CD4-positive, alpha-beta T cell treated with Interleukin-15 for 4 hours (primary cell): Measurements from ENCODE around the gene TMEM121B.
"Not testable (repeated sequence)": the region's sequence is repeated elsewhere in the genome, so short reads cannot be mapped to it uniquely, and the experiment has no call there.

Experiments used
- DNase-seq: peaks from one replicate; pipeline ENCODE4 v3.0.0-alpha.2; 2020; ENCODE audit warnings: low spot score

Gene TMEM121B

DNA sequence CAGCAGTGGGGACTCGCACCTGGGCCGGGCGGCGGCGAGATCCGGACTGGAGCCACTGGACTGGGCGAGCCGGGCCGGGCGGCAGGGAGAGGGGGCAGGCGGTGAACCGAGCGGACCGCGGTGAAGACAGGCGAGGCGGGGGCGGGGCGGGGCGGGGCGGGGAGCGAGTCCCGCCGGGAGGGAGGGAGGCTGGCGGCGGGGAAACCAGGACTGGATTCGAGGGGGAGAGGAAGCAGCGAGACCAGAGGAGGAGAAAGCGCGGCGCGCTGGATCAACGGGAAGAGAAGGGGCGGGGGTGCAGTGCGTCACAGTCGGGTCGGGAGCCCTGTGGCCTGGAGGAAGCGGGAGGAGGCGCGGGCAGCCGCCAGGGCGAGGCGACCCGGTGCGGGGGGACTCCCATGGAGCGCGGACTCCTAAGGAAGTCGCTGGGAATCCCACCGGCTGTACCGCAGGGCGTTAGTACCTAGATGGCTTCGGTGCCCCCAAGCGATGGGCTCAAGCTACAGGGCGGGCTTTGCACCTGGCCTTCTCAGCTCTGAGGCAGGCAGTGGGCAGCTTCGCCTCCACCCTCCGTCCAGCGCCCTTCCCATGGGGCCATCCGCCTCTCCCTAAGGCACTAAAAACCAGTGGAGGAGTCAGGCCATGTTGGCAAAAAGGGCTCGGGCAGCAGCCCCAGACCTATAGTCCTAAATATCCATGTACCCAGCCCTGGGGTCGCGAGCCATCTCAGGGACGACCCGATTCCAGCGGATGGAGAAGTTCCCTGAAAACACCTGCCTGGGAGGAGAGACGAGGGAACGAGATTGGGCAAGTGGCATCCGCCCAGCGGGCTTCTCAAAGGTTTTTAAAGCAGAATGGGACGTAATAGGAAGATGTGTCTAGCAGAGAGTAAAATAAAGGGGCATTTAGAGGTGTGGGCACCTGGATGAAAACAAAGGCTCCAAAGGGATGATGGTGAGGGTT, at the start of gene TMEM121B:
TSS of gene TMEM121B (minus strand) at position 128 of the 963 bp plus-strand sequence. CDS start 233 bp downstream, outside the sequence.
- DNase-seq = no peak

DNA sequence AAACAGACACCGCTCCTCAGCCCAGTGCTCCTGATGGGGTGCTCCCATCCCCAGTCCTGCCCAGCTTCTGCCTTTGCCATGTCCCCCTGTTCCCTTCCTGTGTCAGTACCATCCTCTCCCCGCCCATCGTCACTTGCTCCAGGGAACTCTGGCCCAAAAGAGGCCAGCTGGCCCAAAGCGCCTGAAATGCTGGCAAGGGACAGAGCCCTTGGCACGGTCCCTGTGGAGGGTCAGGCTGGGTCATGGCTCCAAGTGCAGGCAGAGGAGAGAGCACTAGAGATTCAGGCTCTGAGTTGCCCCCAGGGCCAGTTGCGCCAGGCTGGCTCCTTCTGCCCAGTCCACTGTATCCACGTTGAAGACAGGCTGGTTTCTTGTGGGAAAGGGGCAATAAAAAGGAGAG, 46.3 kb upstream of the TMEM121B start:
- DNase-seq = no peak

DNA sequence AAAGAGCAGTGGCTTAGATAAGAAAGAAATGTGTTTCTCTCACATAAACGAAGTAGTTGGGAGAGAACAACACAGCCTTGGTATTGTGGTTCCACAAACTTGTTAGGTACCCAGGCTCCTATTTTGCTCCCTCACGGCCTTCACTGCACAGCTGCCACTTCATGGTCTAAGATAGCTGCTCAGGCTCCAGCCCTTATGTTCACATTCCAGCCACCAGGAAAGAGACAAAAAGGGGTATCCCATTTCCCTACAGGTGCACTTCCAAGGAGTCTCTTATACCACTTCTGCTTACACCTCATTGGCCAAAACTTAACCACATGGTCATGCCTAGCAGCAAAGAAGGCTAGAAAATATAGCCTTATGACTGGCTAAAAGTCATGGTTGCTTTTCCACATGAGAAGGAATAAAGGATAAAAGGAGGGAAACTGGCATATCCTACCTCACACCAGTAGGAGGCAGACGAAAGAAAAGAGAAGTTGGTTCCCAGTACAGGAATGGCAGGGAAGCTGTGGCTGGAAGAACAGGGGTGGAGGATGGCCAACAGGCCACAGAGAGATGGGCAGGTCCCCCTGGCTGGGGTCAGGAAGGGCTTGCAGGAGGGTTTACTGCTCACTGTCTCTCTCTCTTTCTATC, 43.3 kb upstream of the TMEM121B start:
- no peak for DNase-seq

DNA sequence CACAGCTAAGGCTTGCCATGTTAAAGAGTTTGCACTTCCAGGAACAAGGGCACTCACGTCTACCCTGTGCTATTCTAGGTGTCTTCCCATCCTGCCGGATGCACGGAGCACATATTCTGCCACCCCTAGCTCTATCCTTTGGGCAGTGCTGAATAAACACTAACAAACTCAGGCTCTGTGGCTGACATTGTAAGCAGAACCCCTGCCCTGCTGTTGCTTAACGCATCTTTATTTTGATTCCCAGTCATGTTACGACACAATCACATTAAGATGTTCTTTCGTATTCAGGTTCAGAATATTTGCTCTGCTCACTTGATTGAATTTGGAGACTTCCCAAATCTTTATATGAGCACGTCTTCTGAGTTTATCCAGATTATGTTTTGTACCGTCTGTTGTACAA, 41.6 kb upstream of the TMEM121B start:
- DNase-seq = no peak

DNA sequence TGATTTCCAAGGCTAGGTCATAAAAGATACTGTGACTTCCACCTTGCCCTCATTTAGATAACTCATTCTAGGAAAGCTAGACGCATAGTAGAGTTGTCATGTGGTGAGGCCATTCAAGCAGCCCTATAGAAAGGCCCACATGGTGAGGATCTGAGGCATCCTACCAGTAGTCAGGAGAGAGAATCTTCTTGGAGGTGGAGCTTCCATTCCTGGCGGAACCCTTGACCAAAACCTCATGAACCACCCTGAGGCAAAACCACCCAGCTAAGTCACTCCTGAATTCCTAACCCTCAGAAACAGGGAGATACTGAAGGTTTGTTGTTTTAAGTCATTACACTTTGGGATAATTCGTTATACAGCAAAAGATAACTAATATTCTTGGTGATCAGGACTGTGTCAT, 40.8 kb upstream of the TMEM121B start:
- DNase-seq = no peak

DNA sequence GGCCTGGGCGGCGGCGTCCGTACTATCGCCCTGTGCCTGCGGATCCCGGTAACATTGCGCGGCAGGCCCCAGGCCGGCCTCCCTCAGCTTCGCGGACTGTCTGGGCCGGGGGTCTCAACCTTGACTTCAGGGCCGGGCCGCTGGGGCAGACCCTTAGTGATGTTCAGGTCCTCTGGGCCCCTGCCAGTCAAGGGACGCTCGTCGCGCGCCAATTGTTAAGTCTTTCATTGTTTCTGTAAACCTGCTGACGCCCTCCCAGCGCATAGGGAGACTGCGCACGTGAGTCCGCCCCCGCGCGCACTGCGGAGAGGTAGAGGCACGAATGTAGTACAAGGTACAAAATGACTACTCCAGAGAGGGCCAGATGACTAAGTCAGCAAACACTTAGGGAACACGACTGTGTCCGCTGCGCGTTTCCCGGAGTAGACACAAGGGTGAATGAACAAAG, 38.4 kb upstream of the TMEM121B start:
- DNase-seq = peak; percentile 24

DNA sequence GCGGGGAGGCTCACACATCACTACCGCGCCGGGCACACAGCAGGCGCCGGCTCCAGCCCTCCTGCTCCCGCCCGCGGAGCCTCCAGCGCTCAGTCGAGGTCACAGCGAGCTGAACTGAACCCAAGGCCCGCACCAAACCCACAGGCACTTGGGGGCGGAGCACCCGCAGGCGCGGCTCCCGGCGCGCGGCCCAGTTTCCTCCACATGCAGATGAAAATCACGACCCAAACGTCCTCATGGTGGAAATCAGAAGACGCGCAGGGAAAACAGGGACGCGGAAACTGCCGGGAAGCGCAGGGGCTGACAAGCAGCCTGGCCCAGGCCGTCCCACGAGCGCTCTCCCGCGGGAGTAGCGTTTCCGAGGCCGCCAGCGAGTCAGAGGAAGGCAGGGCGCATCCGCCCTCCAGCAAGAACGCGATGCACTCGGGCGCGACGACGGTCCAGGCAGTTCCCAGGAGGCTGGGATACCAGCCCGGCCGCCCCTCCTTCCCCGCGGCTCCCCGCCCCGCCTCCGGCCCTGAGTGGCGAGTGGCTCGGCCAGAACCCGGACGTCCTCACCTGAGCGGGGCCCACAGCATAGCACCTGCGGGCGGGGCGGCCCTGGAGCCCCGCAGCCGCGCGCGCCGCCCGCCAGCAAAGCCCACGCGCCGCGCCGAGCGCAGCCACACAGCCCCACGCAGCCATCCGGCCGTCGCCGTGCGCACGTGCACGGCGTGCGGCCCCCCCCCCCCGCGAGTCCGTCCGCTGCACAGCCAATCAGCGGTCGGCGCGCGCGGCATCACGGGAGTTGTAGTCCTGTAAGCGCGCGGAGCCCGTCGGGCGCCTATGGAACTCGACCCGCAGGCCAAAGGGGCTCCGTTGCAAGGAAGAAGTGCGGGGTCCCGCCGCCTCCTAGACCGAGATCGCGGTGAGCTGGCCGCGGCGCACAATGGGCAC, 37.7 kb upstream of the TMEM121B start, which contains the start of gene HDHD5:
TSS of gene HDHD5 (minus strand) at position 710 of the 936 bp plus-strand sequence. CDS start at position 684, 26 bp downstream.
- peak; percentile 89 for DNase-seq

DNA sequence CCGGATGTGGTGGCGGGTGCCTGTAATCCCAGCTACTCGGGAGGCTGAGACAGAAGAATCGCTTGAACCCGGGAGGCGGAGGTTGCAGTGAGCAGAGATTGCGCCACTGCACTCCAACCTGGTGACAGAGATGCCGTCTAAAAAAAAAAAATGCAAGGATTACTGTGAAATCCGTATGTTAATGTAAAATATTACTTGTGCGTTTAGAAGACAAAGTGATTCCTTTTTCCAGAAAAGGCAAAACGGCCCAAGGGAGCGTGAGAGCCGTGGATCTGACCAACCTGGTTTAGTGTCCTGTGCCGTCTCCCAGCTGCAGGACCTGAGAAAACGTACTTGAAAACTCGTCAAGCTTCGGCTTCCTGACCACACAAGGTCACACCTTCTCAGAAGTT, 37.0 kb upstream of the TMEM121B start:
- DNase-seq = no peak

DNA sequence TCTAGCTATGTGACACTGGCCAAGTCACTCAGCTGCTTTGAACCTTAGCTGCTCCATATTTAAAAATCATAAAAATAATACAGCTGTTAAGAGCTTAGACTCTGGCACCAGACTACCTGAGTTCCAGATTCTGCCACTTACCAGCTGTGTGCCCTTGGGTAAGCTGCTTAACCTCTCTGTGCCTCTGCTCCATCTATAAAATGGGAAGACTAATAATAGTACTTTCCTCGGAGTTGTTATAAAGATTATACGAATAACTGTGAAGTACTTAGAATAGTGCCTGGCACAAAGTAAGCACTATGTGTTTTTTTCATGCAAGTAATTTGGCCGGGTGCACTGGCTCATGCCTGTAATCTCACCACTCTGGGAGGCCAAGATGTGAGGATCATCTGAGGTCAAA, 36.6 kb upstream of the TMEM121B start:
- no peak for DNase-seq

DNA sequence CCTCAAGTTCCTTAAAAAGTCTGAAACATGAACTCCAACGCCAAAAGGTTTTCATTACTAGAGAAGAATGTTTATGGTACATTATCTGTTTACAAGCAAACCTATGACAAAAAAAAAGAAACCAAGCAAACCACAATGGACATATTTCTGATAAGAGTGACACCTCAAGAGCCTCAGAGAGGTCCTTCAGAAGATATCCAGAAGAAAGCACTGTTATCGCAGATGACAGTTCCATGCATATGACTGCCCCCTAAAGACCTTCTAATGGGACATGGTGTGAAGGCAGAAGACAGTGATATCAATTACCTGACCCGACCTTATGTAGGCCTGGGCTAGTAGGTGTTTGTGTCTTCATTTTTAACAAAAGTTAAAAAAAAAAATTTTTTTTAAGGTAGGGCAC, 34.8 kb upstream of the TMEM121B start:
- DNase-seq = no peak

DNA sequence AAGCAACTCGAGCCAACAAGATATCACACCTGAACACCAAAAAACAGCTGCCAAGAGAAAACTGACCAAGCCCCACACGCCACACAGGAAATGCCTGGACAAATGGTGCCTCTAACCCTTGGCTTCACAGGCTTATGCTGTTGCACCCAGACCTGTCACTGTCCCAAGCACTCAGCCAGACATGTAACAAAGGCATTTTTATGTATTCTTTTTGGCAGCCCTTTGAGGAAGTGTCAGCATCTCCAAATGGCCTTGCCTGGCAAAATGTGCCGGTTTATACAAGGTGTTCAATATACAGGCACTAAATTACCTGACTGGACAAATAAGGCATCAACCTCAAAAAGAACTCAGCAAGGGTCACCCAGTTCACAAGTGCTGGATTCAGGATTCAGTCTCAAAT, 31.8 kb upstream of the TMEM121B start:
- DNase-seq = no peak

DNA sequence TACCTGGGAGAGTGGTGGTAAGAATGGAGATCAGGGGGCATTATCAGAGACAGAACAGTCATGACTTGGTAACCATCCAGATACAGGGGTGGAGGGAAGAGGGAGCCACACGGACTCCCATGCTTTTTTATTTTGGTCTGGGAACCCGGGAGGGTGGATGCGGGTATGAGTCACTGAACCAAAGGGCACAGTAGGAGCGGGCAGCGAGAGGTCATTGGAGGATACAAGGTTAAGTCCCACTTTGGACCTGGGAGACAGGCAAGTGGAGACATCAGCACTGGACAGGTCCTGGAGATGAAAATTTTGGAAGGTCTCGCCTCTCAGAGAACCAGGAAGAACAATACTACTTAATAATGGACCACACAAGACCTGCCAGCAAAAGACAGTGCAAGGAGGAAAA, 31.2 kb upstream of the TMEM121B start:
- no peak for DNase-seq

DNA sequence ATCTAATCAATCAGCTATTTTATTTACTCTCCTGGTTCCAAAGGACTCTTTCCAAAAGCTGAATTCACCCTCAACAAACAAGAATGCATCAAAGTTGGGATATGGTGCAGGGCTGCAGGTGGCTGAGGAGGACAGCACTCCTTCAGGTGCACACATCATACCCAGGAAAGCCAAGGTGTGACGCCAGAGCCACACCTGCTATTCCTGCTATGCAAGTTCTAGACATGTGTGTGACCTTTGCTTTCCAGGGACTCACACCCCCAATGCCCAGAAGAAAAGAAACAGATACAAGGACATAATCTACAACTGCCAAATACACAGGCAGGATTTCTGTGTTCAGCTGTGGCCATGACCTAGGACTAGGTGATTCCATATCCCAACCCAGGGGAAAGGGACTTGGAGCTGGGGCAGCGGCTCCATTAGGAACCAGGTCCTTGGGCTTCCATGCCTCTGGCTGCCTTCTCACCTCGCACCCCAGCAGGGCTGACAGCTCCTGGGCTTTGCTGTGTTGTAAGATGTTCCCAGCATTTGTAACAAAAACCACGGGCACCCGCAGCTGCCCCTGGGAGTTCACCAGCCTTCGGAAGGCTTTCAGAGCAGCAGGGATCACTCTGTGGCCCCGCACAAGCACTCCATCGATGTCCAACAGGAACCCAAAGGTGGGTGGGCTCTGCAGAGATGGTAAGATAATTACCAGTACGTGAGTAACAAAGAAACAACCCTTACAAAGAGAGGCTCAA, 28.1 kb upstream of the TMEM121B start:
- no peak for DNase-seq

DNA sequence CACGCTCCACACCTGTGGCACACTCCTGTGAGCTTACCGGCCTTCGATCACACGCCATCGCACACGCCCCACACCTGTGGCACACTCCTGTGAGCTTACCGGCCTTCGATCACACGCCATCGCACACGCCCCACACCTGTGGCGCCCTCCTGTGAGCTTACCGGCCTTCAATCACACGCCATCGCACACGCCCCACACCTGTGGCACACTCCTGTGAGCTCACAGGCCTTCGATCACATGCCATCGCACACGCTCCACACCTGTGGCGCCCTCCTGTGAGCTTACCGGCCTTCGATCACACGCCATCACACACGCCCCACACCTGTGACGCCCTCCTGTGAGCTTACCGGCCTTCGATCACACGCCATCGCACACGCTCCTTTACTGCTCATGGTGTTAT, 26.3 kb upstream of the TMEM121B start:
- not testable (repeated sequence) for DNase-seq

DNA sequence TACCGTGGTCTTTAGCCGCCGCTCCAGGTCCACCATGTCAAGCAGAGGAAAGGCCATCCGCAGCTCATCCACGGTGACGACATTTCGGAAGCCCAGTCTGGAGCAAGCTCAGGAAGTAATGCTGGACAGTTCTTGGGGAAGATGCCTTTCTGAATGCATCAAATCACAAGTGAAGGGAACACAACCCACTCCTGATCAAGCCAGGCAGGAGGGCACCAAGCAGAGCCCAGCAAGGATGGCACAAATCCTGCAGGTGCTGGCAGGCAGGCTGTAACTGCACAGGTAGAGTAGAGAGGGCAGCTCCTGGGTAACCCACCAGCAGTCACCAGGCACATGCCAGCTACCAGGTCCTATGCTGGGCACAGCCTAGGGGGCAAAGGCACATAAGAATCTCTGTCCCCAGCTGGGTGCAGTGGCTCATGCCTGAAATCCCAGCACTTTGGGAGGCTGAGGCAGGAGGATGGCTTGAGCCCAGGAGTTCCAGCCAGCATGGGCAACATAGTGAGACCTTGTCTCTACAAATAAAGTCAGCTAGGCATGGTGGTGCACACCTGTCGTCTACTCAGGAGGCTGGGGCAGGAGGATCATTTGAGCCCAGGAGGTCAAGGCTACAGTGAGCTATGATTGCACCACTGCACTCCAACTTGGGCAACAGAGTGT, 24.0 kb upstream of the TMEM121B start:
- DNase-seq = no peak

DNA sequence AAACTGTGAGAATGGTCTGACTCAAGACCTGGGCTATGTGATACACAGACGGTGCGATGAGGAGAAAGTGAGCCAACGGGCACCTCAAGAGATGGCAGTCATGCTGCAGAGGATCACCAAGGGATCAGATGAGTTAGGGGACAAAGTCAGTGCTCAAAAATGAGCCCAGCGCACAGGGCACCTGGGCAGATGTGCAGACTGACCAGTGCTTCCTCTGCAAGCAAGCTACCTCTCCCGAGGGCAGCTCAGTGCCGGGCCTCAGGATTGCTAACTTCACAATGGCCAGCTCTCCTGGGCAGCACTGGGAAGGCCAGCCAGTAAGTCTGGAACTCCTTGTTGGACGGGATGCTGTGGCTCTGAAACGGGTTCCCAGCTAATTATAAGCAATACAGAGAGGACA, 22.7 kb upstream of the TMEM121B start:
- DNase-seq = no peak

DNA sequence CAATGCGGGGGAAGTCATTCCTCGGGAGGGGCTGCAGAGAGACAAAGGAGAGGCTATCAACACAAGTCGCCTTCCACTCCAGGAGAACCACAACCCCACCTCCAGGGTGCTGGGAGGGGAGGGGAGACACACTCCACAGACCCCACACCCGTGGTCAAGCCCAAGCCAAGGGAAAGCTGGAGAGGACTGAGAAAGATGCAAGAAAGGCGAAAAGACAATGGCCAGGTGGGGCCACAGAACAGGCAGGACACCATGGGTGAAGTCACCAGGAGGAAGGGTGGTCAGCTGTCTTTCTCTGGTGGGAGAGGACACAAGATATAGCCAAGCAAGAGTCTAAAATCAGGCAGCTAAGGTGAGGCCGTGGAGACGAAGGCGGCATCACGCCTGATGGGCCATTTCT, 21.9 kb upstream of the TMEM121B start:
- DNase-seq = no peak

DNA sequence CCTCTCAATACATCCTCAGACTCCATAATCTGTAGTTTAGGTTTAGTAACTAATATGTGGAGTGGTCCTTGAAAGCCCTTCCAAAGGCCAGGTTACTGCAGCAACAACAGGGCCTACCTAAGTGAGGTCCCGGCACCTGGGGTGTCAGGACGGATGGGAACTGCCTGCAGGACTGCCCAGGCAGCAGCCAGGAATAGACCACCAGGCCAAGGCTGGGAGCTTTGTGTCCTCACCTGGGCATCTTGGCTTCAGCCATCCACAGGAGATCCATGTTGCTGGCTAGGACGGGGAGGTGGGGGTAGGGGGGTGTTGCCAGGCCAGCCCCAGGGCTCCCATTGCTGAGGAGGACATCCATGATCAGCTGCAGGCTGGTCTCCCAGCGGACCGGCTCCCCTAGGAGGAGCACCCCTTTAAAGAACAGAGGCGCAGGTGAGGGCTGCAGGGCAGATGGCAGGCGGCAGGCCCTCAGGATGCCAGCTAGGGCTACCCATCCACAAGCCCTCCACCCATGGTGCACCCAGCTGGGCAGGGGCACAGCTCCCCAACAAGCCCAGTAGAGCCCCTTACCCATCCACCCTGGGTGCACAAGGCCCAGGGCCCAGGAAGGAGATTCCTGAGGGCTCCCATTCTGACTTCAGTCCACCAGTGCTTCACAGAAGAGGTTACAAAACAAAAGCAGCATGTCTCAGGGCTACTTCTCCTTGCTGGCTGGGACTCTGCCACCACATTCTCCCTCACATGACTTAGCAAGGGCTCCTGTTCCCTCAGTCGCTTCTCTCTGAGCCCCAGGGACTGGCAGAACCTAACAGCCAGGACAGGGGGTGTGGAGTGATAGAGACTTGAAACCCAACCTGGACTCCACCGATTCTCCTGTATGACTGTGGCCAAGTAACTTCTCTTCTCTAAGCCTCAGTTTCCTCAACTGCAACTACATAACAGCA, 19.9 kb upstream of the TMEM121B start:
- DNase-seq = no peak

DNA sequence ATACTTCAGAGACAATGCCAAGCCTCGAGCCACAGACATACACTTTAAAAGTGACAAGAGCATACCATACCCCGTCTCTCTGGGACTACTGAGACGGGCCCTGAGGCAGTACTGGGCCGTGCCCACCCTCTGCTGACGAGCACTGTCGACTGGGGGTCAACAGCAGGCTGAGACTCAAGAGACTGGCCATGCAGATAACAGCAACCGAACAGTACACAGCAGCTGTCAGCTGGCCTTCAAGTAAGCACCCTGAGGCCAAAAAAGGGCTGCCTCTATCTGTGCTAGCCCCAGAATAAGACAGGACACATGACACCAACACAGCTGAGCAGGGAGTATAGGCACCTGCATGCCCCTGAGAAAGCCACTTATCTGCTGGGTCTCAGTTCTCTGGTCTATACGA, 18.9 kb upstream of the TMEM121B start:
- no peak for DNase-seq

DNA sequence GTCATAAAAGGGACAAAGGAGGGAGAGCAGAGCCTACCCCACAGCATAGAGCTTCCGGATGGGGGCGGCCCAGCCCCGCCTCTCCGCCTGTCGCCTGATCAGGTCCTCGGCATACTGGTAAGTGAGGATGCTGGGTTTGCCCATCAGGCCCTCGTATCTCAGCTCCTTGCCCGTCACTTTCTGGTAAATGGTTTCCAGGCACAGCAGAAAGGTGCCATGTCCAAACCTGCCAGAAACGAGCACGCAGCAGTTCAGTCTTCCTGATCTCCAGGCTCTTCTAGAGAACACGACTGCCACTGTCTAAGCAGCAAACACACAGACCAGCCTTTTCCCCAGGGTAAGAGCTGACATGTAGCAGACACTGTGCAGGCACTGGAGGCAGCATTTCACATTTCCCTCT, 17.4 kb upstream of the TMEM121B start:
- no peak for DNase-seq
